Measurements from ENCODE around the gene CLCNKB. TPM values are rescaled to one million over a fixed set of nuclear protein-coding genes. Genes with fewer than 3 reads are reported as not detected.

The CLCNKB gene
- total and polyA plus RNA-seq, 2 of the 13 experiments (the other 11 are each of a cell fraction or from before 2014, with no cell fraction given): 0.04 TPM; not detected in 1

DNA sequence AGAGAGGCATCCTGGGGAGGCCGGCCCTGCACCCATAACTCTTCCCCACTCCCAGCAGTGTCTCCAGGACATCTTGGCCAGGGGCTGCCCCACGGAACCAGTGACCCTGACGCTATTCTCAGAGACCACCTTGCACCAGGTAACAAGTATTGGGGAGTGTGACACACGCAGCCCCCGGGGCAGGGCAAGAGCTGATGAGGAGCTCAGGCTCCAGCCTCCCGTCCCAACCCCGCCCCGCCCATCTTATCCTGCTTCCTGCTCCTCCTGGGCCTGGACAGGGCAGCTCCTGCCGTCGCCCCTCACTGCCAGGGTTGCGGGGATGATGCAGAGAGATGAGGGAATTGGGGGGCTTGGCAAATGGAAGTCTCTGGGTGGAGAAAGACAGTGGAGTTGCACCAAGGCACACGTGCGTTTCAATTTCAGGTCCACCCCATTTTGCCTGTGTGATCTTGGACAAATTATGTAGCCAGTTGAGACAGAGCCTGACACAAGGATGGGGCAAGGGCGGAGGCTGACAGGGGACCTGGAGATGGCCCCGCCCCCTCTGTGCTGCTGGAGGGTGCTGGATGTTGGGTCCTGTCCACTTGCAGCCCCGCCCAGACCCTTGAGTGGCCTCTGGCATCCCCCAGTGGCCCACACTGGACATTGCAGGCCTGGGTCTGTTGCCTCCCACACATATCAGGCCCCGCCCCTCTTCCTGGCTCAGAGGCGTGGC, 11.0 kb upstream of the CLCNKB start:
- in situ Hi-C loops (cut with HindIII; ENCODE audit: extremely low pct_ligation_motif_present, low pct_unique_long_range_greater_than_20kb): no loop called here
- H4K20me1 ChIP-seq (ENCODE audit: insufficient read depth, low read length): peaks cover 3% of the 10 kb centered on the region; the same call in 1 of the 2 replicates
- no peaks in the 10 kb centered on the region for H3K9me3 ChIP-seq (ENCODE audit: low read length)
- POLR2A ChIA-PET: no interaction called here
- no TSS peak for BruUV-seq (replicated peaks)
- peaks cover 11% of the 10 kb centered on the region for H3K4me1 ChIP-seq (ENCODE audit: insufficient read depth, low read length)
- no peak overlapping the region for H3K4me3 ChIP-seq (replicated peaks in 1 of 3; ENCODE audit: insufficient read depth in 1 of 3, low read depth in 2 of 3, low read length in 3 of 3)
- H3K4me2 ChIP-seq (ENCODE audit: low read depth, low read length): no peak overlapping the region
- H3K36me3 ChIP-seq (replicated peaks in 1 of 2; ENCODE audit: control insufficient read depth in 1 of 2, insufficient read depth in 2 of 2, low read length in 2 of 2): no peaks in the 10 kb centered on the region
- H3K9ac ChIP-seq (ENCODE audit: insufficient read depth, low read depth, low read length): no peak overlapping the region
- FAIRE-seq (peak; percentile 49), ATAC-seq (peak; percentile 86), DNase-seq (ENCODE audit: low spot score) (peak; percentile 82)
- CTCF ChIA-PET (ENCODE audit: low intra/inter-chr PET ratio, low total read pairs): interaction anchor here (0.7 to 2.0 kb wide), 2 partner anchors 23 kb away, joined by 3 to 16 read pairs; no protein-coding TSS in a partner anchor
- 29% methylated on average over 7 of the region's 18 CpGs for WGBS (ENCODE audit: low lambda C conversion rate)
- no peaks in the 10 kb centered on the region for H3K79me2 ChIP-seq (ENCODE audit: insufficient read depth, low read length)
- H3K27ac ChIP-seq (ENCODE audit: extremely low read length, insufficient read depth, low read length): no peak overlapping the region
- no peak overlapping the region for H2AFZ ChIP-seq (ENCODE audit: low read length)
- H3K27me3 ChIP-seq (ENCODE audit: control insufficient read depth in 1 of 2, insufficient read depth in 2 of 2, low read length in 2 of 2): peaks cover 9 to 27% of the 10 kb centered on the region in 2 experiments; a peak in 4 of 5 replicates
- intact Hi-C loops (cut with micrococcal nuclease; ENCODE audit: unreplicated experiment): loop anchor here (2.0 kb wide), 2 partner anchors 24 kb away; no protein-coding TSS in a partner anchor
- TF ChIP-seq NFKBIZ (CRISPR knock-in tag; IDR thresholded peaks at IDR 0.05) (no peak), ZNF230 (CRISPR knock-in tag; IDR thresholded peaks at IDR 0.05) (no peak), JDP2 (CRISPR knock-in tag; IDR thresholded peaks at IDR 0.05; ENCODE audit: borderline replicate concordance) (no peak), RFX3 (CRISPR knock-in tag; IDR thresholded peaks at IDR 0.05) (no peak), ZNF317 (CRISPR knock-in tag; IDR thresholded peaks at IDR 0.05) (no peak), SMC3 (IDR thresholded peaks at IDR 0.05; ENCODE audit: low read length) (peak; percentile 71), CBFB (CRISPR knock-in tag; IDR thresholded peaks at IDR 0.05) (no peak), ZNF782 (CRISPR knock-in tag; IDR thresholded peaks at IDR 0.05; ENCODE audit: borderline replicate concordance) (no peak; the same call in 1 of the 2 replicates), EZH2 (conservative IDR thresholded peaks at IDR 0.05; ENCODE audit: low read depth, low read length) (no peak), RFX5 (IDR thresholded peaks at IDR 0.05; ENCODE audit: low read depth, low read length) (no peak), ZSCAN22 (CRISPR knock-in tag; IDR thresholded peaks at IDR 0.05) (no peak), ZFP36L1 (CRISPR knock-in tag; IDR thresholded peaks at IDR 0.05) (no peak), ZNF607 (CRISPR knock-in tag; IDR thresholded peaks at IDR 0.05; ENCODE audit: borderline replicate concordance) (no peak), ZNF333 (CRISPR knock-in tag; IDR thresholded peaks at IDR 0.05; ENCODE audit: borderline replicate concordance) (no peak), ZNF468 (CRISPR knock-in tag; IDR thresholded peaks at IDR 0.05) (no peak), NR2C2 (CRISPR knock-in tag; IDR thresholded peaks at IDR 0.05; ENCODE audit: borderline replicate concordance) (no peak), STAT5B (CRISPR knock-in tag; IDR thresholded peaks at IDR 0.05) (no peak), ARID2 (CRISPR knock-in tag; IDR thresholded peaks at IDR 0.05; ENCODE audit: borderline replicate concordance) (no peak)
- TF ChIP-seq, protein P1, sequence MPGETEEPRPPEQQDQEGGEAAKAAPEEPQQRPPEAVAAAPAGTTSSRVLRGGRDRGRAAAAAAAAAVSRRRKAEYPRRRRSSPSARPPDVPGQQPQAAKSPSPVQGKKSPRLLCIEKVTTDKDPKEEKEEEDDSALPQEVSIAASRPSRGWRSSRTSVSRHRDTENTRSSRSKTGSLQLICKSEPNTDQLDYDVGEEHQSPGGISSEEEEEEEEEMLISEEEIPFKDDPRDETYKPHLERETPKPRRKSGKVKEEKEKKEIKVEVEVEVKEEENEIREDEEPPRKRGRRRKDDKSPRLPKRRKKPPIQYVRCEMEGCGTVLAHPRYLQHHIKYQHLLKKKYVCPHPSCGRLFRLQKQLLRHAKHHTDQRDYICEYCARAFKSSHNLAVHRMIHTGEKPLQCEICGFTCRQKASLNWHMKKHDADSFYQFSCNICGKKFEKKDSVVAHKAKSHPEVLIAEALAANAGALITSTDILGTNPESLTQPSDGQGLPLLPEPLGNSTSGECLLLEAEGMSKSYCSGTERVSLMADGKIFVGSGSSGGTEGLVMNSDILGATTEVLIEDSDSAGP (CRISPR knock-in tag; IDR thresholded peaks at IDR 0.05; ENCODE audit: borderline replicate concordance): peak; percentile 50; the same call in 1 of the 2 replicates
- TF ChIP-seq, protein P2, sequence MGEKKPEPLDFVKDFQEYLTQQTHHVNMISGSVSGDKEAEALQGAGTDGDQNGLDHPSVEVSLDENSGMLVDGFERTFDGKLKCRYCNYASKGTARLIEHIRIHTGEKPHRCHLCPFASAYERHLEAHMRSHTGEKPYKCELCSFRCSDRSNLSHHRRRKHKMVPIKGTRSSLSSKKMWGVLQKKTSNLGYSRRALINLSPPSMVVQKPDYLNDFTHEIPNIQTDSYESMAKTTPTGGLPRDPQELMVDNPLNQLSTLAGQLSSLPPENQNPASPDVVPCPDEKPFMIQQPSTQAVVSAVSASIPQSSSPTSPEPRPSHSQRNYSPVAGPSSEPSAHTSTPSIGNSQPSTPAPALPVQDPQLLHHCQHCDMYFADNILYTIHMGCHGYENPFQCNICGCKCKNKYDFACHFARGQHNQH (CRISPR knock-in tag; IDR thresholded peaks at IDR 0.05): 0 out of 2 replicates have a peak, but pooled peaks have one; percentile 24
- TF ChIP-seq, protein P3, sequence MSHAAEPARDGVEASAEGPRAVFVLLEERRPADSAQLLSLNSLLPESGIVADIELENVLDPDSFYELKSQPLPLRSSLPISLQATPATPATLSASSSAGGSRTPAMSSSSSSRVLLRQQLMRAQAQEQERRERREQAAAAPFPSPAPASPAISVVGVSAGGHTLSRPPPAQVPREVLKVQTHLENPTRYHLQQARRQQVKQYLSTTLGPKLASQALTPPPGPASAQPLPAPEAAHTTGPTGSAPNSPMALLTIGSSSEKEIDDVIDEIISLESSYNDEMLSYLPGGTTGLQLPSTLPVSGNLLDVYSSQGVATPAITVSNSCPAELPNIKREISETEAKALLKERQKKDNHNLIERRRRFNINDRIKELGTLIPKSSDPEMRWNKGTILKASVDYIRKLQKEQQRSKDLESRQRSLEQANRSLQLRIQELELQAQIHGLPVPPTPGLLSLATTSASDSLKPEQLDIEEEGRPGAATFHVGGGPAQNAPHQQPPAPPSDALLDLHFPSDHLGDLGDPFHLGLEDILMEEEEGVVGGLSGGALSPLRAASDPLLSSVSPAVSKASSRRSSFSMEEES (CRISPR knock-in tag; IDR thresholded peaks at IDR 0.05): no peak

Data from HepG2 (cell line).